Keratinocyte (primary cell): ENCODE data around the gene SMAD6. TPM values are rescaled to one million over a fixed set of nuclear protein-coding genes. Genes with fewer than 3 reads are reported as not detected.

Experiments used
- DNase-seq: peaks from one replicate; pipeline ENCODE4 v3.0.0-alpha.2; 2011; ENCODE audit warnings: low read depth, missing footprints, low spot score
- FAIRE-seq: peaks from 2 replicates; lab custom pipeline; 2011; peaks lifted over from hg19 to GRCh38; lab: Jason Lieb, UNC
- H2AFZ ChIP-seq: 2 replicates; pipeline ENCODE4 v1.6.0; 2012; ENCODE audit warnings: low read length, control low read depth, inconsistent platforms; ENCODE audit not compliant: control insufficient read depth
- H3K27ac ChIP-seq: 2 replicates; pipeline ENCODE4 v1.5.1; 2011; ENCODE audit warnings: low read length; ENCODE audit not compliant: control insufficient read depth, insufficient read depth
- H3K27me3 ChIP-seq: 3 replicates; pipeline ENCODE4 v1.6.0; 2011; ENCODE audit warnings: low read length; ENCODE audit not compliant: control insufficient read depth, insufficient read depth; ENCODE audit errors: extremely low read depth
- H3K36me3 ChIP-seq, 2 experiments: 2 replicates in 1 of 2; 3 replicates in 1 of 2; pipeline ENCODE4 v1.5.1; 2011; ENCODE audit warnings: low read length in 2 of 2, mild to moderate bottlenecking in 1 of 2; ENCODE audit not compliant: control insufficient read depth in 2 of 2, insufficient read depth in 2 of 2; ENCODE audit errors: extremely low read depth in 1 of 2
- H3K4me1 ChIP-seq: 3 replicates; pipeline ENCODE4 v1.5.1; 2011; ENCODE audit warnings: low read length; ENCODE audit not compliant: control insufficient read depth, insufficient read depth; ENCODE audit errors: extremely low read depth
- H3K4me2 ChIP-seq: 3 replicates; pipeline ENCODE4 v1.6.0; 2011; ENCODE audit warnings: low read depth, low read length; ENCODE audit not compliant: control insufficient read depth, insufficient read depth; ENCODE audit errors: extremely low read depth
- H3K4me3 ChIP-seq, 3 experiments: fragments of 200-600 bp in 1 of 3; sonication (generic) in 1 of 3; 2 replicates in 2 of 3; 3 replicates in 1 of 3; pipeline ENCODE4 v1.5.1; 2011 to 2016; ENCODE audit warnings: low read length in 3 of 3, mild to moderate bottlenecking in 3 of 3, control low read depth in 2 of 3, inconsistent platforms in 1 of 3, low read depth in 1 of 3, mixed read lengths in 1 of 3, mixed run types in 1 of 3, moderate library complexity in 1 of 3; ENCODE audit not compliant: control insufficient read depth in 2 of 3, insufficient read depth in 2 of 3; ENCODE audit errors: extremely low read depth in 1 of 3
- H3K79me2 ChIP-seq: 2 replicates; pipeline ENCODE4 v1.6.0; 2012; ENCODE audit warnings: low read length; ENCODE audit not compliant: control insufficient read depth, insufficient read depth
- H3K9ac ChIP-seq: 3 replicates; pipeline ENCODE4 v1.6.0; 2011; ENCODE audit warnings: low read length; ENCODE audit not compliant: control insufficient read depth, insufficient read depth; ENCODE audit errors: extremely low read depth
- H3K9me1 ChIP-seq: 3 replicates; pipeline ENCODE4 v1.6.0; 2011; ENCODE audit warnings: low read length; ENCODE audit not compliant: control insufficient read depth, insufficient read depth; ENCODE audit errors: extremely low read depth
- H3K9me3 ChIP-seq: 2 replicates; pipeline ENCODE4 v1.5.1; 2012; ENCODE audit warnings: low read depth, low read length; ENCODE audit not compliant: control insufficient read depth
- H4K20me1 ChIP-seq: 3 replicates; pipeline ENCODE4 v1.6.0; 2011; ENCODE audit warnings: low read length; ENCODE audit not compliant: control insufficient read depth, insufficient read depth; ENCODE audit errors: extremely low read depth
- EZH2 ChIP-seq: IDR thresholded peaks from one replicate; pipeline ENCODE4 v1.6.1; 2012; ENCODE audit warnings: inconsistent platforms, mild to moderate bottlenecking, low read length, moderate library complexity
- dilution Hi-C: fragments of 300-500 bp; cut with MboI; formaldehyde crosslinking; loops from one replicate; pipeline ENCODE4 v1.7.0; 2020; ENCODE audit warnings: low sequenced_read_pairs; ENCODE audit not compliant: extremely low pct_ligation_motif_present
- polyA plus RNA-seq, 5 experiments: library from polyadenylated mRNA; depleted of rRNA in 3 of 5; stranded (reverse) in 3 of 5; stranded (forward) in 1 of 5; unstranded in 1 of 5; fragments of >200 nt; gene quantifications; 1 replicate in 1 of 5; 2 replicates in 3 of 5; 3 replicates in 1 of 5; pipeline versions ENCODE4 v1.2.1 to v1.2.3, GENCODE V29; 2011 to 2012; ENCODE audit warnings: missing spikeins in 2 of 5, low read depth in 1 of 5, low replicate concordance in 1 of 5
- TF ChIP-seq, protein P1 (sequence below), 3 experiments: IDR thresholded peaks in 1 of 3; conservative IDR thresholded peaks in 1 of 3; optimal IDR thresholded peaks in 1 of 3; 2 replicates in 2 of 3; 3 replicates in 1 of 3; pipeline versions ENCODE3 to v1.5.1; 2011; ENCODE audit warnings: low read length in 3 of 3, mild to moderate bottlenecking in 3 of 3, moderate library complexity in 2 of 3, control low read depth in 1 of 3, inconsistent platforms in 1 of 3; ENCODE audit not compliant: insufficient read depth in 2 of 3; ENCODE audit errors: extremely low read depth in 1 of 3

Gene SMAD6
- polyA plus RNA-seq, 1 donor (not counting 4 experiments of a cell fraction or from before 2014, with no cell fraction given) = 0.03 TPM

DNA sequence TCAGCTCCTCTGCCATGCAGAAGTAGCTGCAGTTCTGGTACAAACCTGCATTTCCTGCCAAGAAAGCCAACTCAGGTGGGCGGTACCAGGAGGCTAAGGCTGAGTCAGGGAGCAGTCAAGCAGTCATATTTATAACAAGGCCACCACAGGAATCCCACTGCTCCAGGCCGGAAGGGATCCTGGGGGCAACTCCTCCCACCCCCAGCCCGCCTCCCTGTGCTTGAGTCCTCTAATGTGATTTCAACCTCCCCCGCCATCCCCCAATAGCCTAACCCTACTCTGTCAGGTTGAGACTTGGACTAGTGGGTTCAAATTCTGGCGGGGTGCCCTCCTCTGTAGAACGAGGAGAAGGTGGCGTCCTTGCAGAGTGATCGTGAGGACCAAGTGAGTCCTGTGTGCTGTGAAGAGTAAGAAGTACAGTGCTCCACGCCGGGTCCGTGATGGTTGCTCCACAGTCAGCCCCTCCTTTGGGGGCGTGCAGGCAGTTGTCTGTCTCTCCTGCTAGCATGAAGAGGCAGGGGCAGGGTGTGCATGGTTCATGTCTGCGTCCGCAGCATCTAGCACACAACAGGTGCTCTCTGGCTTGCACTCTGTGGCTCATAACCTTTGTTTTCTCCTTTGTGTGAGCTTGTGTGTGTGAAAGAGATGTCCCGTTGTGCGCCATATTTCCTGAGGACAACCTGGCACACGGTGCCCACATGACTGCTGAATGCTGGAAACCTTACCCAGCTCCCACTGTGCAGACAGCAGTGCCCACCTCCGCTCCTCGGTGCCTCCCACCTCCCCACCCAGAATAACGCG, 78.3 kb downstream of the SMAD6 start:
- TF ChIP-seq EZH2 = no peak
- TF ChIP-seq, protein P1, sequence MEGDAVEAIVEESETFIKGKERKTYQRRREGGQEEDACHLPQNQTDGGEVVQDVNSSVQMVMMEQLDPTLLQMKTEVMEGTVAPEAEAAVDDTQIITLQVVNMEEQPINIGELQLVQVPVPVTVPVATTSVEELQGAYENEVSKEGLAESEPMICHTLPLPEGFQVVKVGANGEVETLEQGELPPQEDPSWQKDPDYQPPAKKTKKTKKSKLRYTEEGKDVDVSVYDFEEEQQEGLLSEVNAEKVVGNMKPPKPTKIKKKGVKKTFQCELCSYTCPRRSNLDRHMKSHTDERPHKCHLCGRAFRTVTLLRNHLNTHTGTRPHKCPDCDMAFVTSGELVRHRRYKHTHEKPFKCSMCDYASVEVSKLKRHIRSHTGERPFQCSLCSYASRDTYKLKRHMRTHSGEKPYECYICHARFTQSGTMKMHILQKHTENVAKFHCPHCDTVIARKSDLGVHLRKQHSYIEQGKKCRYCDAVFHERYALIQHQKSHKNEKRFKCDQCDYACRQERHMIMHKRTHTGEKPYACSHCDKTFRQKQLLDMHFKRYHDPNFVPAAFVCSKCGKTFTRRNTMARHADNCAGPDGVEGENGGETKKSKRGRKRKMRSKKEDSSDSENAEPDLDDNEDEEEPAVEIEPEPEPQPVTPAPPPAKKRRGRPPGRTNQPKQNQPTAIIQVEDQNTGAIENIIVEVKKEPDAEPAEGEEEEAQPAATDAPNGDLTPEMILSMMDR (optimal IDR thresholded peaks at IDR 0.05 in 1 of 3, IDR thresholded peaks at IDR 0.05 in 1 of 3, conservative IDR thresholded peaks at IDR 0.05 in 1 of 3; ENCODE audit: extremely low read depth in 1 of 3, insufficient read depth in 2 of 3, low read length in 3 of 3) = no peak
- Histone ChIP-seq H3K4me1 (peaks cover 11% of the 10 kb centered on the region), H3K79me2 (no peaks in the 10 kb centered on the region), H3K27ac (no peak overlapping the region), H2AFZ (peak overlapping the region; percentile 10), H4K20me1 (no peaks in the 10 kb centered on the region), H3K9me1 (no peaks in the 10 kb centered on the region), H3K9ac (no peak overlapping the region), H3K4me2 (peak overlapping the region; percentile 29), H3K27me3 (peaks cover 4% of the 10 kb centered on the region), H3K4me3 (no peak overlapping the region), H3K9me3 (no peaks in the 10 kb centered on the region), H3K36me3 (no peaks in the 10 kb centered on the region)
- peak; percentile 94 for FAIRE-seq
- DNase-seq = no peak
- dilution Hi-C loops = no loop called here

DNA sequence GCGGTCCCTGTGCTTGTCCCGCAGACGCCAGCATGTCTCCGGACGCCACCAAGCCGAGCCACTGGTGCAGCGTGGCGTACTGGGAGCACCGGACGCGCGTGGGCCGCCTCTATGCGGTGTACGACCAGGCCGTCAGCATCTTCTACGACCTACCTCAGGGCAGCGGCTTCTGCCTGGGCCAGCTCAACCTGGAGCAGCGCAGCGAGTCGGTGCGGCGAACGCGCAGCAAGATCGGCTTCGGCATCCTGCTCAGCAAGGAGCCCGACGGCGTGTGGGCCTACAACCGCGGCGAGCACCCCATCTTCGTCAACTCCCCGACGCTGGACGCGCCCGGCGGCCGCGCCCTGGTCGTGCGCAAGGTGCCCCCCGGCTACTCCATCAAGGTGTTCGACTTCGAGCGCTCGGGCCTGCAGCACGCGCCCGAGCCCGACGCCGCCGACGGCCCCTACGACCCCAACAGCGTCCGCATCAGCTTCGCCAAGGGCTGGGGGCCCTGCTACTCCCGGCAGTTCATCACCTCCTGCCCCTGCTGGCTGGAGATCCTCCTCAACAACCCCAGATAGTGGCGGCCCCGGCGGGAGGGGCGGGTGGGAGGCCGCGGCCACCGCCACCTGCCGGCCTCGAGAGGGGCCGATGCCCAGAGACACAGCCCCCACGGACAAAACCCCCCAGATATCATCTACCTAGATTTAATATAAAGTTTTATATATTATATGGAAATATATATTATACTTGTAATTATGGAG, 79.1 kb downstream of the SMAD6 start:
- no peak overlapping the region for H3K4me3 ChIP-seq
- no peaks in the 10 kb centered on the region for H3K9me1 ChIP-seq
- no peak overlapping the region for H3K4me2 ChIP-seq
- dilution Hi-C loops = no loop called here
- DNase-seq = no peak
- H3K27ac ChIP-seq = no peak overlapping the region
- H3K36me3 ChIP-seq = no peaks in the 10 kb centered on the region
- TF ChIP-seq, protein P1 (optimal IDR thresholded peaks at IDR 0.05 in 1 of 3, IDR thresholded peaks at IDR 0.05 in 1 of 3, conservative IDR thresholded peaks at IDR 0.05 in 1 of 3; ENCODE audit: extremely low read depth in 1 of 3, insufficient read depth in 2 of 3, low read length in 3 of 3) = no peak
- no peak for TF ChIP-seq EZH2
- FAIRE-seq = no peak
- H2AFZ ChIP-seq = no peak overlapping the region
- H3K9ac ChIP-seq = no peak overlapping the region
- H3K27me3 ChIP-seq = peaks cover 4% of the 10 kb centered on the region
- H3K9me3 ChIP-seq = no peaks in the 10 kb centered on the region
- H3K4me1 ChIP-seq = peaks cover 11% of the 10 kb centered on the region
- H3K79me2 ChIP-seq = no peaks in the 10 kb centered on the region
- H4K20me1 ChIP-seq = no peaks in the 10 kb centered on the region
